HepG2 (cell line): ENCODE results near the gene RGMA. TPM values are rescaled to one million over a fixed set of nuclear protein-coding genes. Genes with fewer than 3 reads are reported as not detected.

Experiments
- ATAC-seq: fragments of 200-7000 bp; cut with Tn5 transposase; 3 replicates; pipeline ENCODE4 v1.9.1; 2020; ENCODE audit warnings: mild to moderate bottlenecking, moderate library complexity
- BruUV-seq: library from RNA; stranded (reverse); fragments of 400-500 nt; replicated peaks from 2 replicates; lab custom pipeline; 2021; lab: Mats Ljungman, UMichigan
- CTCF ChIA-PET: fragments of 300-600 bp; formaldehyde crosslinking; extraction: SDS; loops from one replicate; lab custom pipeline; 2021; ENCODE audit warnings: low total read pairs, inconsistent platforms, low intra/inter-chr PET ratio; lab: Yijun Ruan, JAX
- POLR2A ChIA-PET: fragments of 350-600 bp; sonication (Branson Sonifier 250); formaldehyde crosslinking; loops from one replicate; lab custom pipeline; 2020; ENCODE audit warnings: antibody characterized with exemption, inconsistent platforms; lab: Yijun Ruan, JAX
- DNase-seq: peaks from one replicate; pipeline ENCODE4 v3.0.0-alpha.2; 2015; ENCODE audit warnings: low spot score
- FAIRE-seq: peaks from 3 replicates; lab custom pipeline; 2011; peaks lifted over from hg19 to GRCh38; lab: Jason Lieb, UNC
- H2AFZ ChIP-seq: one replicate; pipeline ENCODE4 v1.6.1; 2011; ENCODE audit warnings: low read length, inconsistent platforms
- H3K27ac ChIP-seq: fragments of 300-600 bp; 3 replicates; pipeline ENCODE4 v1.8.0; 2011; ENCODE audit warnings: mixed run types, mild to moderate bottlenecking, mixed read lengths, low read length, inconsistent platforms; ENCODE audit not compliant: insufficient read depth; ENCODE audit errors: extremely low read length
- H3K27me3 ChIP-seq, 2 experiments: fragments of 200-600 bp in 1 of 2; 2 replicates in 1 of 2; 3 replicates in 1 of 2; pipeline versions ENCODE4 v1.6.0 to v1.8.0; 2011; ENCODE audit warnings: low read length in 2 of 2, mild to moderate bottlenecking in 2 of 2, moderate library complexity in 2 of 2, inconsistent platforms in 1 of 2; ENCODE audit not compliant: insufficient read depth in 2 of 2, control insufficient read depth in 1 of 2
- H3K36me3 ChIP-seq, 2 experiments: fragments of 200-600 bp in 1 of 2; replicated peaks in 1 of 2; 2 replicates in 1 of 2; 3 replicates in 1 of 2; pipeline versions ENCODE4 v1.5.1 to v1.8.0; 2011; ENCODE audit warnings: low read length in 2 of 2, inconsistent platforms in 1 of 2; ENCODE audit not compliant: insufficient read depth in 2 of 2, control insufficient read depth in 1 of 2
- H3K4me1 ChIP-seq: 2 replicates; pipeline ENCODE4 v1.5.1; 2012; ENCODE audit warnings: low read length, inconsistent platforms; ENCODE audit not compliant: insufficient read depth
- H3K4me2 ChIP-seq: 2 replicates; pipeline ENCODE4 v1.6.0; 2011; ENCODE audit warnings: low read depth, low read length, inconsistent platforms
- H3K4me3 ChIP-seq, 3 experiments: fragments of 200-600 bp in 1 of 3; sonication (generic), shearing (Covaris generic) in 1 of 3; replicated peaks in 1 of 3; 2 replicates each; pipeline ENCODE4 v1.5.1; 2011 to 2016; ENCODE audit warnings: low read length in 3 of 3, inconsistent platforms in 2 of 3, low read depth in 2 of 3, mild to moderate bottlenecking in 2 of 3, control low read depth in 1 of 3, mixed read lengths in 1 of 3; ENCODE audit not compliant: insufficient read depth in 1 of 3
- H3K79me2 ChIP-seq: one replicate; pipeline ENCODE4 v1.6.1; 2011; ENCODE audit warnings: low read length, inconsistent platforms; ENCODE audit not compliant: insufficient read depth
- H3K9ac ChIP-seq: 2 replicates; pipeline ENCODE4 v1.6.0; 2011; ENCODE audit warnings: mild to moderate bottlenecking, low read depth, low read length, inconsistent platforms; ENCODE audit not compliant: insufficient read depth
- H3K9me3 ChIP-seq: 2 replicates; pipeline ENCODE4 v1.5.1; 2012; ENCODE audit warnings: mild to moderate bottlenecking, low read length
- H4K20me1 ChIP-seq: 2 replicates; pipeline ENCODE4 v1.6.0; 2011; ENCODE audit warnings: inconsistent platforms, mild to moderate bottlenecking, low read length, moderate library complexity; ENCODE audit not compliant: insufficient read depth
- AKAP8 ChIP-seq: sonication (generic); formaldehyde crosslinking; IDR thresholded peaks from 2 replicates; pipeline ENCODE4 v1.5.1; 2020; ENCODE audit warnings: mild to moderate bottlenecking, missing genetic modification reagents
- CBX5 ChIP-seq: sonication (generic); formaldehyde crosslinking; IDR thresholded peaks from 2 replicates; pipeline ENCODE4 v1.4.0; 2020; ENCODE audit warnings: missing genetic modification reagents, borderline replicate concordance
- CERS6 ChIP-seq: sonication (generic); formaldehyde crosslinking; IDR thresholded peaks from 2 replicates; pipeline ENCODE4 v1.5.0; 2020; ENCODE audit warnings: missing genetic modification reagents
- CHD4 ChIP-seq: fragments of 200-600 bp; sonication (generic); IDR thresholded peaks from 2 replicates; pipeline ENCODE4 v1.7.0; 2017; ENCODE audit warnings: mild to moderate bottlenecking, low read length, borderline replicate concordance
- FOXP1 ChIP-seq, 2 experiments: fragments of 450-650 bp in 1 of 2; IDR thresholded peaks; 2 replicates each; pipeline ENCODE4 v1.6.1; 2017 to 2018; ENCODE audit warnings: antibody characterized with exemption in 1 of 2
- MIER2 ChIP-seq: IDR thresholded peaks from 2 replicates; pipeline ENCODE4 v1.6.1; 2016; ENCODE audit warnings: missing biosample characterization, missing genetic modification reagents
- MTA1 ChIP-seq: sonication (generic); formaldehyde crosslinking; IDR thresholded peaks from 2 replicates; pipeline ENCODE4 v1.4.0; 2020; ENCODE audit warnings: missing genetic modification reagents, mild to moderate bottlenecking, borderline replicate concordance
- NR2F1 ChIP-seq, 2 experiments: fragments of 450-650 bp in 1 of 2; formaldehyde crosslinking in 1 of 2; IDR thresholded peaks; 2 replicates each; pipeline versions ENCODE4 v1.5.0 to v1.6.1; 2016 to 2020; ENCODE audit warnings: mild to moderate bottlenecking in 1 of 2, missing compliant biosample characterization in 1 of 2, missing genetic modification reagents in 1 of 2, moderate library complexity in 1 of 2
- PAXIP1 ChIP-seq: sonication (generic); formaldehyde crosslinking; conservative IDR thresholded peaks from 2 replicates; pipeline ENCODE4 v1.4.0; 2020; ENCODE audit warnings: mild to moderate bottlenecking, missing genetic modification reagents, moderate library complexity
- SIX1 ChIP-seq: sonication (generic); formaldehyde crosslinking; IDR thresholded peaks from 2 replicates; pipeline ENCODE4 v1.4.0; 2020; ENCODE audit warnings: missing genetic modification reagents, borderline replicate concordance
- TOPORS ChIP-seq: sonication (generic); formaldehyde crosslinking; IDR thresholded peaks from 2 replicates; pipeline ENCODE4 v1.8.0; 2023; ENCODE audit warnings: mild to moderate bottlenecking, missing genetic modification reagents
- ZBTB1 ChIP-seq: sonication (generic); formaldehyde crosslinking; IDR thresholded peaks from 2 replicates; pipeline ENCODE4 v1.4.0; 2020; ENCODE audit warnings: missing genetic modification reagents, borderline replicate concordance
- ZHX1 ChIP-seq: sonication (generic); formaldehyde crosslinking; IDR thresholded peaks from 2 replicates; pipeline ENCODE4 v1.8.1; 2022; ENCODE audit warnings: low read depth, mild to moderate bottlenecking, missing genetic modification reagents
- ZNF383 ChIP-seq: sonication (generic); formaldehyde crosslinking; IDR thresholded peaks from 2 replicates; pipeline ENCODE4 v1.4.0; 2020; ENCODE audit warnings: missing genetic modification reagents, mild to moderate bottlenecking, borderline replicate concordance
- ZNF552 ChIP-seq: sonication (generic); formaldehyde crosslinking; IDR thresholded peaks from 2 replicates; pipeline ENCODE4 v1.9.0; 2022; ENCODE audit warnings: missing genetic modification reagents, mild to moderate bottlenecking, borderline replicate concordance
- ZNF678 ChIP-seq: sonication (generic); formaldehyde crosslinking; IDR thresholded peaks from 2 replicates; pipeline ENCODE4 v1.4.0; 2020; ENCODE audit warnings: mild to moderate bottlenecking, missing genetic modification reagents
- ZNF768 ChIP-seq: sonication (generic); formaldehyde crosslinking; IDR thresholded peaks from 2 replicates; pipeline ENCODE4 v1.4.0; 2020; ENCODE audit warnings: missing genetic modification reagents
- WGBS: methylation state at CpG from one replicate; pipeline ENCODE4 v1.1.6; 2017; ENCODE audit warnings: low lambda C conversion rate; 5-methylcytosine and 5-hydroxymethylcytosine counted together
- in situ Hi-C: cut with HindIII; loops from 2 replicates; pipeline ENCODE4 v1.10.0; 2017; ENCODE audit warnings: low pct_unique_long_range_greater_than_20kb; ENCODE audit not compliant: extremely low pct_ligation_motif_present
- intact Hi-C: fragments of 100-400 bp; cut with micrococcal nuclease; formaldehyde crosslinking; loops from one replicate; pipeline ENCODE4 v1.10.0; 2022; ENCODE audit not compliant: unreplicated experiment
- polyA plus RNA-seq, 8 experiments: library from polyadenylated mRNA; depleted of rRNA in 3 of 8; stranded (reverse) in 7 of 8; unstranded in 1 of 8; fragments of >200 nt; fragmentation: Illumina TruSeq in 4 of 8; extraction: Trizol in 4 of 8; gene quantifications; 2 replicates each; pipeline versions ENCODE4 v1.2.1 to v1.2.3, GENCODE V29; 2011 to 2016; ENCODE audit warnings: low read depth in 4 of 8, missing spikeins in 1 of 8, mixed read lengths in 1 of 8; ENCODE audit not compliant: insufficient read depth in 1 of 8
- total RNA-seq, 5 experiments: library from RNA; depleted of rRNA; stranded (reverse); fragments of >200 nt; fragmentation: Illumina TruSeq; extraction: Trizol; gene quantifications; 2 replicates each; pipeline ENCODE4 v1.2.3, GENCODE V29; 2016; ENCODE audit warnings: low read depth in 1 of 5

RGMA gene
- total and polyA plus RNA-seq, 2 of the 13 experiments (the other 11 are each of a cell fraction or from before 2014, with no cell fraction given): not detected

- no peak for TF ChIP-seq ZHX1 (CRISPR knock-in tag)
- TF ChIP-seq MTA1: no peak
- no peak for TF ChIP-seq CBX5 (CRISPR knock-in tag)
- no peak for TF ChIP-seq CERS6 (CRISPR knock-in tag)
Measured at GRCh38 chr15:93059442-93059841, 29.6 kb downstream of the RGMA start (continued).

- peaks cover 19 to 74% of the 10 kb centered on the region in 2 experiments for H3K27me3 ChIP-seq
- H3K4me1 ChIP-seq: no peaks in the 10 kb centered on the region
- POLR2A ChIA-PET: no interaction called here
- H3K9me3 ChIP-seq: no peaks in the 10 kb centered on the region
- H3K36me3 ChIP-seq: no peaks in the 10 kb centered on the region
- BruUV-seq: no TSS peak
- DNase-seq (no peak), ATAC-seq (no peak), FAIRE-seq (no peak)
- no peak overlapping the region for H3K9ac ChIP-seq
- in situ Hi-C loops: no loop called here
- no peaks in the 10 kb centered on the region for H3K79me2 ChIP-seq
- intact Hi-C loops: no loop called here
- no peak overlapping the region for H3K27ac ChIP-seq
- no peak overlapping the region for H2AFZ ChIP-seq
- no peaks in the 10 kb centered on the region for H4K20me1 ChIP-seq
- CTCF ChIA-PET: no interaction called here
- no peak overlapping the region for H3K4me3 ChIP-seq
- H3K4me2 ChIP-seq: no peak overlapping the region
- 21% methylated on average over 6 of the region's 18 CpGs for WGBS
- TF ChIP-seq NR2F1 (CRISPR knock-in tag; IDR thresholded peaks at IDR 0.05): no peak
- TF ChIP-seq CHD4: no peak
- no peak for TF ChIP-seq TOPORS
- TF ChIP-seq ZNF678 (CRISPR knock-in tag): no peak
- TF ChIP-seq FOXP1 (IDR thresholded peaks at IDR 0.05): no peak
- TF ChIP-seq FOXP1 (CRISPR knock-in tag; IDR thresholded peaks at IDR 0.05): no peak
- no peak for TF ChIP-seq AKAP8 (CRISPR knock-in tag)
- no peak for TF ChIP-seq SIX1 (CRISPR knock-in tag)
- TF ChIP-seq ZNF383 (CRISPR knock-in tag): no peak
- no peak for TF ChIP-seq ZNF552 (CRISPR knock-in tag)
- TF ChIP-seq MIER2 (CRISPR knock-in tag): no peak
- TF ChIP-seq PAXIP1: no peak
- TF ChIP-seq ZNF768 (CRISPR knock-in tag): no peak
- no peak for TF ChIP-seq ZBTB1
Measured at GRCh38 chr15:93058904-93059427, 30.0 kb downstream of the RGMA start.
